PC-3 (cell line): ENCODE results near the gene EXOSC10. TPM values are rescaled to one million over a fixed set of nuclear protein-coding genes. Genes with fewer than 3 reads are reported as not detected.

Experiments used
- ATAC-seq: fragments of 200-7000 bp; cut with Tn5 transposase; 2 replicates; pipeline ENCODE4 v1.9.1; 2020; ENCODE audit warnings: mild to moderate bottlenecking, moderate library complexity
- BruUV-seq: library from RNA; stranded (reverse); fragments of 400-500 nt; replicated peaks from 2 replicates; lab custom pipeline; 2021; lab: Mats Ljungman, UMichigan
- CTCF ChIA-PET: fragments of 300-600 bp; sonication (Branson Sonifier 250); formaldehyde crosslinking; loops from one replicate; lab custom pipeline; 2022; ENCODE audit warnings: antibody characterized with exemption; lab: Charles Lee
- POLR2A ChIA-PET: fragments of 300-600 bp; sonication (Branson Sonifier 250); formaldehyde crosslinking; loops from one replicate; lab custom pipeline; 2022; ENCODE audit warnings: antibody characterized with exemption; ENCODE audit not compliant: unreplicated experiment; lab: Charles Lee
- DNase-seq: peaks from one replicate; pipeline ENCODE4 v3.0.0-alpha.2; 2015
- H2AFZ ChIP-seq: fragments of 300-600 bp; sonication (generic); 2 replicates; pipeline ENCODE4 v1.6.0; 2016; ENCODE audit warnings: antibody characterized with exemption, low read length
- H3F3A ChIP-seq: fragments of 300-600 bp; sonication (generic); one replicate; pipeline ENCODE4 v1.6.0; 2017; ENCODE audit warnings: antibody characterized with exemption, low read length, control low read depth, mild to moderate bottlenecking; ENCODE audit not compliant: unreplicated experiment
- H3K27ac ChIP-seq: fragments of 300-600 bp; sonication (generic); 2 replicates; pipeline ENCODE4 v1.5.1; 2016; ENCODE audit warnings: mild to moderate bottlenecking, low read length
- H3K27me3 ChIP-seq: fragments of 300-600 bp; sonication (generic); 2 replicates; pipeline ENCODE4 v1.6.1; 2016; ENCODE audit warnings: low read length, mixed read lengths
- H3K36me3 ChIP-seq: fragments of 300-600 bp; sonication (generic); 2 replicates; pipeline ENCODE4 v1.6.1; 2016; ENCODE audit warnings: low read depth, mixed run types, low read length, mixed read lengths
- H3K4me1 ChIP-seq: fragments of 300-600 bp; sonication (generic); 2 replicates; pipeline ENCODE4 v1.5.1; 2016; ENCODE audit warnings: low read length; ENCODE audit not compliant: insufficient read depth
- H3K4me2 ChIP-seq: fragments of 300-600 bp; sonication (generic); 2 replicates; pipeline ENCODE4 v1.6.0; 2016; ENCODE audit warnings: low read length
- H3K4me3 ChIP-seq: fragments of 300-600 bp; sonication (generic); 2 replicates; pipeline ENCODE4 v1.5.1; 2016; ENCODE audit warnings: mild to moderate bottlenecking, low read length, mixed read lengths
- H3K79me2 ChIP-seq: fragments of 300-600 bp; sonication (generic); 2 replicates; pipeline ENCODE4 v1.6.1; 2017; ENCODE audit warnings: low read length, mixed read lengths
- H3K9ac ChIP-seq: fragments of 300-600 bp; sonication (generic); 2 replicates; pipeline ENCODE4 v1.6.0; 2016; ENCODE audit warnings: mild to moderate bottlenecking, low read length
- H3K9me2 ChIP-seq: fragments of 300-600 bp; sonication (generic); replicated peaks from 2 replicates; pipeline ENCODE4 v1.6.1; 2016; ENCODE audit warnings: mixed run types, low read length, mixed read lengths
- H3K9me3 ChIP-seq: fragments of 300-600 bp; sonication (generic); 2 replicates; pipeline ENCODE4 v1.6.1; 2016; ENCODE audit warnings: low read length, mixed read lengths
- H4K20me1 ChIP-seq: fragments of 300-600 bp; sonication (generic); 2 replicates; pipeline ENCODE4 v1.6.1; 2016; ENCODE audit warnings: low read length, mixed read lengths
- EZH2 ChIP-seq: fragments of 300-600 bp; sonication (generic); IDR thresholded peaks from one replicate; pipeline ENCODE4 v1.6.1; 2017; ENCODE audit warnings: antibody characterized with exemption, mild to moderate bottlenecking, low read length; ENCODE audit not compliant: unreplicated experiment
- EZH2phosphoT487 ChIP-seq: fragments of 300-600 bp; sonication (generic); IDR thresholded peaks from 2 replicates; pipeline ENCODE4 v1.6.1; 2018; ENCODE audit warnings: mild to moderate bottlenecking, antibody characterized with exemption, low read length, borderline replicate concordance
- intact Hi-C: fragments of 100-400 bp; cut with micrococcal nuclease; formaldehyde crosslinking; loops from 2 replicates; pipeline ENCODE4 v1.9.0; 2023
- total RNA-seq: library from RNA; depleted of rRNA; stranded (reverse); fragments of >200 nt; gene quantifications from 2 replicates; pipeline ENCODE4 v1.2.3, GENCODE V29; 2014
- TF ChIP-seq, protein P1 (sequence below): fragments of 300-600 bp; sonication (generic); conservative IDR thresholded peaks from 2 replicates; pipeline ENCODE4 v1.5.1; 2017; ENCODE audit warnings: antibody characterized with exemption, low read depth, mild to moderate bottlenecking, low read length

Gene EXOSC10
- total RNA-seq, 1 experiment from 2014 or later: 96.3 TPM

DNA sequence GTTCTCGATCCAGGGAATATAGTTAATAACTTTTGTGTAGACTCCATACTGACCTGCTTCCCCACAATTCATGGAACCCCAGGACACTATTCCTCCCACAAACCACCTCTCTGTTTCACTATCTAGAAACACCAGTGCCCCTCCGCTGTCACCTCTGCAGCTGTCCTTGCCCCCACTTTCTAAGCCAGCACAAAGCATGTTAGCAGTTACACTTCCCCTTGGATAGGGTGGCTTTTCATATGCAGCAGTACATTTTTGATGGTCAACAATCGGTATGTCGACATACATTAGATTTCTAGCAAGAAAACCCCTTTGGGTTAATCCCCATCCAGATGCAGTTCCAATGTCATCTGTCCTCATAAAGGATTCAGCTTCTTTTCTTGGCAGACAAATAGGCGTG is 72.8 kb downstream of the EXOSC10 start:
- DNase-seq: no peak
- TF ChIP-seq EZH2: no peak
- TF ChIP-seq, protein P1, sequence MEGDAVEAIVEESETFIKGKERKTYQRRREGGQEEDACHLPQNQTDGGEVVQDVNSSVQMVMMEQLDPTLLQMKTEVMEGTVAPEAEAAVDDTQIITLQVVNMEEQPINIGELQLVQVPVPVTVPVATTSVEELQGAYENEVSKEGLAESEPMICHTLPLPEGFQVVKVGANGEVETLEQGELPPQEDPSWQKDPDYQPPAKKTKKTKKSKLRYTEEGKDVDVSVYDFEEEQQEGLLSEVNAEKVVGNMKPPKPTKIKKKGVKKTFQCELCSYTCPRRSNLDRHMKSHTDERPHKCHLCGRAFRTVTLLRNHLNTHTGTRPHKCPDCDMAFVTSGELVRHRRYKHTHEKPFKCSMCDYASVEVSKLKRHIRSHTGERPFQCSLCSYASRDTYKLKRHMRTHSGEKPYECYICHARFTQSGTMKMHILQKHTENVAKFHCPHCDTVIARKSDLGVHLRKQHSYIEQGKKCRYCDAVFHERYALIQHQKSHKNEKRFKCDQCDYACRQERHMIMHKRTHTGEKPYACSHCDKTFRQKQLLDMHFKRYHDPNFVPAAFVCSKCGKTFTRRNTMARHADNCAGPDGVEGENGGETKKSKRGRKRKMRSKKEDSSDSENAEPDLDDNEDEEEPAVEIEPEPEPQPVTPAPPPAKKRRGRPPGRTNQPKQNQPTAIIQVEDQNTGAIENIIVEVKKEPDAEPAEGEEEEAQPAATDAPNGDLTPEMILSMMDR: no peak
- TF ChIP-seq EZH2phosphoT487: no peak
- no TSS peak for BruUV-seq
- peaks cover 16% of the 10 kb centered on the region; the same call in 1 of the 2 replicates for H4K20me1 ChIP-seq
- H3K9ac ChIP-seq: no peak overlapping the region
- H3K27ac ChIP-seq: no peak overlapping the region
- no peaks in the 10 kb centered on the region for H3K9me3 ChIP-seq
- intact Hi-C loops: no loop called here
- peaks cover 37% of the 10 kb centered on the region for H3K36me3 ChIP-seq
- H3K4me1 ChIP-seq: no peaks in the 10 kb centered on the region
- CTCF ChIA-PET: no interaction called here
- H3K27me3 ChIP-seq: no peaks in the 10 kb centered on the region
- no peak overlapping the region for H3K4me2 ChIP-seq
- no peak for ATAC-seq
- H3F3A ChIP-seq: peaks cover 8% of the 10 kb centered on the region
- H2AFZ ChIP-seq: no peak overlapping the region
- no peak overlapping the region for H3K4me3 ChIP-seq
- POLR2A ChIA-PET: no interaction called here
- H3K9me2 ChIP-seq: no peaks in the 10 kb centered on the region
- no peaks in the 10 kb centered on the region for H3K79me2 ChIP-seq

DNA sequence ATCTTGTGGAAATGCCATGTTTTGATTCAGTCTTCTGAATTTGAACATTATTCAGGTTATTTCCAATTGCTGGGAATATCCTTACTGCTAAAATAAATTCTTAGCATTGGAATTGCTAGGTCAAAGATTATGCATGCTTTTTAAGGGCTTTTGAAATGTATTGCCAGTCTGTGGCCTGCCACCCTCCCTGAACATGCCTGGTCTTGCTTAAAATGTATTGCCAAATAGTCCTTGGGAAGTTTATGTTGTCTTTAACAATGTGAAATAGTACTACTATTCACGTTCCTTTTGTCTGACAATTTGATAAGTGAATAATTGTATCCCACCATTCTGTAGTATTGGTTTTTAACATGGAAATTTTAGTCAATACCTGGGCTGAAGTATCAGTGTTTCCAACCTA is 73.6 kb downstream of the EXOSC10 start:
- Histone ChIP-seq H2AFZ (no peak overlapping the region), H3K36me3 (peaks cover 44% of the 10 kb centered on the region), H3K4me2 (no peak overlapping the region), H3K27me3 (no peaks in the 10 kb centered on the region), H3K9ac (no peak overlapping the region), H3K4me1 (no peaks in the 10 kb centered on the region), H3K27ac (no peak overlapping the region), H3F3A (peaks cover 8% of the 10 kb centered on the region), H3K9me2 (no peaks in the 10 kb centered on the region), H4K20me1 (peaks cover 19% of the 10 kb centered on the region; the same call in 1 of the 2 replicates), H3K4me3 (no peak overlapping the region), H3K79me2 (no peaks in the 10 kb centered on the region), H3K9me3 (no peaks in the 10 kb centered on the region)
- no peak for DNase-seq
- BruUV-seq: no TSS peak
- intact Hi-C loops: no loop called here
- CTCF ChIA-PET: no interaction called here
- POLR2A ChIA-PET: no interaction called here
- TF ChIP-seq EZH2phosphoT487 (no peak), EZH2 (no peak)
- TF ChIP-seq, protein P1: no peak
- ATAC-seq: no peak

- ChIA-PET POLR2A (no interaction called here), CTCF (no interaction called here)
- TF ChIP-seq EZH2phosphoT487: no peak
- TF ChIP-seq, protein P1: no peak
- TF ChIP-seq EZH2: no peak
- H3K79me2 ChIP-seq: no peaks in the 10 kb centered on the region
- no peaks in the 10 kb centered on the region for H3K27me3 ChIP-seq
- peaks cover 48% of the 10 kb centered on the region for H3K36me3 ChIP-seq
- H3K4me2 ChIP-seq: no peak overlapping the region
- peaks cover 8% of the 10 kb centered on the region for H3F3A ChIP-seq
- intact Hi-C loops: no loop called here
- H3K9ac ChIP-seq: no peak overlapping the region
- no peak overlapping the region for H2AFZ ChIP-seq
- no TSS peak for BruUV-seq
- H3K4me1 ChIP-seq: no peaks in the 10 kb centered on the region
- no peak overlapping the region for H3K27ac ChIP-seq
- no peak overlapping the region for H3K4me3 ChIP-seq
- no peaks in the 10 kb centered on the region for H3K9me3 ChIP-seq
- no peaks in the 10 kb centered on the region for H3K9me2 ChIP-seq
- peaks cover 19% of the 10 kb centered on the region; the same call in 1 of the 2 replicates for H4K20me1 ChIP-seq
- no peak for DNase-seq
- ATAC-seq: no peak
These were observed 74.1 kb downstream of the EXOSC10 start for GRCh38 chr1:11025618-11026017.
